Transverse colon (tissue), 4 donors: ENCODE measurements around the gene FBXL5.

Source experiments
- CTCF ChIP-seq, 5 experiments: fragments of 200-600 bp in 3 of 5; fragments of 450-650 bp in 2 of 5; sonication (generic) in 3 of 5; IDR thresholded peaks; 1 replicate in 2 of 5; 2 replicates in 3 of 5; pipeline ENCODE4 v1.5.1; 2016 to 2017; ENCODE audit warnings: antibody characterized with exemption in 5 of 5, inconsistent platforms in 3 of 5, mild to moderate bottlenecking in 2 of 5, moderate library complexity in 1 of 5
- EP300 ChIP-seq: sonication (generic); formaldehyde crosslinking; IDR thresholded peaks from one replicate; pipeline ENCODE4 v1.6.1; 2017; ENCODE audit warnings: antibody characterized with exemption, low read depth
- POLR2A ChIP-seq: fragments of 450-650 bp; IDR thresholded peaks from one replicate; pipeline ENCODE4 v1.6.1; 2016; ENCODE audit warnings: antibody characterized with exemption, mild to moderate bottlenecking, moderate library complexity
- POLR2AphosphoS5 ChIP-seq, 3 donors: sonication (generic); formaldehyde crosslinking; IDR thresholded peaks; one replicate each; pipeline ENCODE4 v1.6.1; 2016; ENCODE audit warnings: antibody characterized with exemption in 3 of 3

DNA sequence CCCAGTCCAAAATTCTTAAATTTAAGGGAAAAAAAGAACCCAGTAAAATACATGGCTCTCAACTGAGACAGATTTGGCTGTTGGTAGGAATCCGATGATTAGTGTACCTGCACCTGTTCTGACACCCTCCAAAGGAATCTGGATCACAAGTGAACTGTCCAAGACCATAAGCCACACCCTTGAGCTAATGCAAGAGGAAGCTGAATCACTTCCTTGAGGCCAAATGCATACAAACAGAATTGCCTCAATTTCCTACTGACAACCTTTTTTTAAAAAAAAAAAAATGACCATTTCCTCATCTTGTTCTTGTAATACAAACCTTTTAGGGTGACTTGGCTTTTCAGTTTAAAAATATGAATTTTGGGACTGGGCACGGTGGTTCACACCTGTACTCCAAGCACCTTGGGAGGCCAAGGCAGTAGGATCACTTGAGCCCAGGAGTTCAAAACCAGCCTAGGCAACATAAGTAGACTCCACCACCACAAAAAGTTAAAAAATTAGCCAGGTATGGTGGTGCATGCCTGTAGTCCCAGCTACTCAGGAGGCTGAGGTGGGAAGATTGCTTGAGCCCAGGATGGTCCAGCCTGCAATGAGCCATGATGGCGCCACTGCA, 10.7 kb upstream of the FBXL5 start:
- TF ChIP-seq POLR2A (no peak), CTCF (IDR thresholded peaks at IDR 0.05) (no peak), EP300 (no peak), POLR2AphosphoS5 (IDR thresholded peaks at IDR 0.05) (peak in 1 of 3 donors; percentile 11)
